ENCODE results near the gene NEURL1B.

NEURL1B gene

DNA sequence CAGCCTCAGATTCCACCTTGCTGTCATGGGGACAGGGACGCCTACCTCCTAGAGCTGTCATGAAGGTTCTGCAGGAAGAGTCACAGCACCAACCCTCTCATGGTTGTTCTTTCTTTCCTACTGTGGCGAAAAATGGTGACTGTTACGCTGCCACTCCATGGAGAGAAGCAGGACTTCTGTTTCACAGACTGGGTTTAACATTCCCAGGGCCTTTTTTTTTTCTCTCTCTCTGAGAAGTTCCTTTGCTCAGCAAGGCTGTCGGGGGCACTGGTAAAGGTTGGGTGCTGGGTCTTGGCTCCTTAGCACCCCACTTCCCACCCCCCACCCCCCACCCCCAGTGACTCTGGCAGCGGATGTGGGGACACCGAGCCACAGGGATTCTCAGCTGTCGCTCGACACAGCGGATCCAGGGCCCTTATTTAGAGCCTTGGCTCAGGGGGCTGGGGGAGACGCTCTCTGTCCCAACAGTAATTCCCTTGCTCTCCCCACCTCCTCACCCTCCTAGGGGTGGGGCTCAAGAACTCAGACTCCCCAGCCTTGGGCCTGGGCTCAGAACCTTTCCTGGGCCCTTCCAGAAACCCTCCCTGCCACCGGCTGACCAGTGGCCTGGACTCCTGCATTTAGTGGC, 95.6 kb downstream of the NEURL1B start:
- H3K4me3 ChIP-seq = no peak overlapping the region
- DNase-seq (ENCODE audit: low spot score) = no peak
- peak overlapping the region in 1 of 2 donors; percentile 94 for H3K27ac ChIP-seq
- TF ChIP-seq, protein P1, sequence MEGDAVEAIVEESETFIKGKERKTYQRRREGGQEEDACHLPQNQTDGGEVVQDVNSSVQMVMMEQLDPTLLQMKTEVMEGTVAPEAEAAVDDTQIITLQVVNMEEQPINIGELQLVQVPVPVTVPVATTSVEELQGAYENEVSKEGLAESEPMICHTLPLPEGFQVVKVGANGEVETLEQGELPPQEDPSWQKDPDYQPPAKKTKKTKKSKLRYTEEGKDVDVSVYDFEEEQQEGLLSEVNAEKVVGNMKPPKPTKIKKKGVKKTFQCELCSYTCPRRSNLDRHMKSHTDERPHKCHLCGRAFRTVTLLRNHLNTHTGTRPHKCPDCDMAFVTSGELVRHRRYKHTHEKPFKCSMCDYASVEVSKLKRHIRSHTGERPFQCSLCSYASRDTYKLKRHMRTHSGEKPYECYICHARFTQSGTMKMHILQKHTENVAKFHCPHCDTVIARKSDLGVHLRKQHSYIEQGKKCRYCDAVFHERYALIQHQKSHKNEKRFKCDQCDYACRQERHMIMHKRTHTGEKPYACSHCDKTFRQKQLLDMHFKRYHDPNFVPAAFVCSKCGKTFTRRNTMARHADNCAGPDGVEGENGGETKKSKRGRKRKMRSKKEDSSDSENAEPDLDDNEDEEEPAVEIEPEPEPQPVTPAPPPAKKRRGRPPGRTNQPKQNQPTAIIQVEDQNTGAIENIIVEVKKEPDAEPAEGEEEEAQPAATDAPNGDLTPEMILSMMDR (IDR thresholded peaks at IDR 0.05) = no peak

DNA sequence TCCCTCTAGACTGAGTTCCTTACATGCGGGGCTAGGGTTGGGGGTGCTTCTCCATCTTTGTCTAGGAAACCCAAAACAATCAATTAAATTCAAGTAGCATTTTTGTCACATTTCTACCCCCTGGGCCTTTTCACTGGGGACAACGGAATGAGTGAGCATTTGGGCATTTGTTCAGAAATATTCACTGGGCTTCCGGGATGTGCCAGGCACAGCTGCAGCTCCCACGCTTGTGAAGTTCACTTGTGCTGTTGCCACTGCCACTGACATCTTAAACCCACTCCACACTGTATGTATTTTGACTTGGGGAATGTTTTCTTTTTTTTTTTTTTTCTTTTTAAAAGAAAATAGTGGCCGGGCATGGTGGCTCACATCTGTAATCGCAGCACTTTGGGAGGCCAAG, 98.3 kb downstream of the NEURL1B start:
- TF ChIP-seq, protein P1 (IDR thresholded peaks at IDR 0.05) = no peak
- peak overlapping the region in 1 of 2 donors; percentile 94 for H3K27ac ChIP-seq
- H3K4me3 ChIP-seq = no peak overlapping the region
- no peak for DNase-seq (ENCODE audit: low spot score)

- peak; percentile 98 for DNase-seq (ENCODE audit: low spot score)
- TF ChIP-seq, protein P1 (IDR thresholded peaks at IDR 0.05) = no peak
- Histone ChIP-seq H3K27ac (peak overlapping the region; percentile 87 to 94), H3K4me3 (no peak overlapping the region)
Measured at GRCh38 chr5:172740428-172741205, 99.6 kb downstream of the NEURL1B start.

Data from coronary artery (tissue), 2 donors.